ENCODE results near the gene POLG.

DNA sequence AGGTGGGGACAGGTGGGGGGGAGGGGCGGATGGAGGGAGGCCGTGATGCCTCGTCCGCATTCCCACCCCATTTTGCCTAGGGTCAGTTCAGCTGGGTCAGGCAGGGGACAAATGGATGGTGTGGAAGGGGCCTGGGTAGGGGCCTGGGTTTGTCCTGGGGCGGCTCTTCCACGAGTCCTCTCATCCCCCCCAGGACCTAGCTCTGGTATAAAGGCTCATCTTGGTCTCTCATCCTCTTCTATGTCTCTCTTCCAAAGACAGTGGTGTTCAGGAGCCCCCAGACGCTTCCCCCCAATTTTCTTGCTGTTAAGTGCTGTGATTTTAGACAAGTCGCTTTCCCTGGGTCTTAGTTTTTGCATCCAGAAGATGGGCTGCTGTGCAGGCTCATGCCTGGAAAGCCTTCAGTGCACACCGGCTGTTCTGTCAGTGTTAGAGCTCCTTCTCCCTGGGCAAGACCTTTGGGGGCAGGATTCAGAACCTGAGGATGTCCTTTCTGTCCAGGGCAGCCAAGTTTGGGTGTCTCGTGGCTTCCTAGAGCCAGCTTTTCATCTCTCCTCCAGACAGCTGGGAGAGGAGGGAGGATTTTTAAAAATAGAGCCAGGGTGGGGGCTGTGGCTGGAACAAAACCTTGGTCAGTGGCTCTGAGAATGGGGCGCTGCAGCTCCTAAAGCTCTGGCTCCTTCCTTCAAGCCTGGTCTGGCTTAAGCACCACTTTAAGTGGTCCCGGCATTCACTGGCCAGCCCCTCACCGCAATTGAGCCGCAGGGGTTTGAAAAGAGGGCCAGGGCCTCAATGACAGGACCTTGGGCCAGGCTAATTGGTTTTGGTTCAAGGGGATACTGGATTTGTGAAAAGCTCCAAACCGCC is 37.7 kb upstream of the POLG start:
- TF ChIP-seq, protein P1, sequence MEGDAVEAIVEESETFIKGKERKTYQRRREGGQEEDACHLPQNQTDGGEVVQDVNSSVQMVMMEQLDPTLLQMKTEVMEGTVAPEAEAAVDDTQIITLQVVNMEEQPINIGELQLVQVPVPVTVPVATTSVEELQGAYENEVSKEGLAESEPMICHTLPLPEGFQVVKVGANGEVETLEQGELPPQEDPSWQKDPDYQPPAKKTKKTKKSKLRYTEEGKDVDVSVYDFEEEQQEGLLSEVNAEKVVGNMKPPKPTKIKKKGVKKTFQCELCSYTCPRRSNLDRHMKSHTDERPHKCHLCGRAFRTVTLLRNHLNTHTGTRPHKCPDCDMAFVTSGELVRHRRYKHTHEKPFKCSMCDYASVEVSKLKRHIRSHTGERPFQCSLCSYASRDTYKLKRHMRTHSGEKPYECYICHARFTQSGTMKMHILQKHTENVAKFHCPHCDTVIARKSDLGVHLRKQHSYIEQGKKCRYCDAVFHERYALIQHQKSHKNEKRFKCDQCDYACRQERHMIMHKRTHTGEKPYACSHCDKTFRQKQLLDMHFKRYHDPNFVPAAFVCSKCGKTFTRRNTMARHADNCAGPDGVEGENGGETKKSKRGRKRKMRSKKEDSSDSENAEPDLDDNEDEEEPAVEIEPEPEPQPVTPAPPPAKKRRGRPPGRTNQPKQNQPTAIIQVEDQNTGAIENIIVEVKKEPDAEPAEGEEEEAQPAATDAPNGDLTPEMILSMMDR (IDR thresholded peaks at IDR 0.05): no peak
- no peak for TF ChIP-seq EZH2 (IDR thresholded peaks at IDR 0.05; ENCODE audit: borderline replicate concordance, insufficient read depth, low read depth, low read length, poor library complexity, severe bottlenecking)

All from B cell (primary cell).